ENCODE data around the gene ANKUB1.

DNA sequence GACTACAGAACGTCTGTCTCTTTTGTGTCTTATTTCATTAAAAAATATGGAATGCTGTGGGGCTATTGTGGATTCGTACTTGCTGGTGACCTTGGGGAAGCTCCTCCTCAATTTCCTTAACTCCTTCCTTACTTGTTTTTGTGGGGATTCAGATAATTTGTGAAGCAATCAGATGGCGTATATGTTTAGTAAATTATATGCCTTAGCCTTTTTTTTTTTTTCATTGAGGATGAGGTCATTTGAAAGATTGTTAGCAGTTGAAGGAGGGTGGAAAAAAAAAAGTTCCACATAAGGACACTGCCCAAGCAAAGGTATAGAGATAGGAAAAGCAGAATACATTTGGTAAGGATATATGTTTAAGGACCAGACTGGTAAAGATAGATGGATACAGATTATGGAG is 24.0 kb upstream of the ANKUB1 start:
- TF ChIP-seq, protein P1, sequence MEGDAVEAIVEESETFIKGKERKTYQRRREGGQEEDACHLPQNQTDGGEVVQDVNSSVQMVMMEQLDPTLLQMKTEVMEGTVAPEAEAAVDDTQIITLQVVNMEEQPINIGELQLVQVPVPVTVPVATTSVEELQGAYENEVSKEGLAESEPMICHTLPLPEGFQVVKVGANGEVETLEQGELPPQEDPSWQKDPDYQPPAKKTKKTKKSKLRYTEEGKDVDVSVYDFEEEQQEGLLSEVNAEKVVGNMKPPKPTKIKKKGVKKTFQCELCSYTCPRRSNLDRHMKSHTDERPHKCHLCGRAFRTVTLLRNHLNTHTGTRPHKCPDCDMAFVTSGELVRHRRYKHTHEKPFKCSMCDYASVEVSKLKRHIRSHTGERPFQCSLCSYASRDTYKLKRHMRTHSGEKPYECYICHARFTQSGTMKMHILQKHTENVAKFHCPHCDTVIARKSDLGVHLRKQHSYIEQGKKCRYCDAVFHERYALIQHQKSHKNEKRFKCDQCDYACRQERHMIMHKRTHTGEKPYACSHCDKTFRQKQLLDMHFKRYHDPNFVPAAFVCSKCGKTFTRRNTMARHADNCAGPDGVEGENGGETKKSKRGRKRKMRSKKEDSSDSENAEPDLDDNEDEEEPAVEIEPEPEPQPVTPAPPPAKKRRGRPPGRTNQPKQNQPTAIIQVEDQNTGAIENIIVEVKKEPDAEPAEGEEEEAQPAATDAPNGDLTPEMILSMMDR (IDR thresholded peaks at IDR 0.05), result no peak
- TF ChIP-seq POLR2AphosphoS5 (IDR thresholded peaks at IDR 0.05), result no peak
- no peak for TF ChIP-seq POLR2A (IDR thresholded peaks at IDR 0.05; ENCODE audit: low read depth)
- TF ChIP-seq EP300 (IDR thresholded peaks at IDR 0.05), result no peak
